HG02642 (cell line): ENCODE results near the gene CELA2B.

Experiments used
- ATAC-seq: cut with Tn5 transposase; IDR thresholded peaks from one replicate; pipeline ENCODE4 v1.9.1; 2021; ENCODE audit warnings: mild to moderate bottlenecking; ENCODE audit not compliant: unreplicated experiment, poor library complexity

The CELA2B gene

GRCh38 chr1:15523104-15524020, 47.5 kb downstream of the CELA2B start:
- ATAC-seq: no peak

- ATAC-seq: no peak
Observed at GRCh38 chr1:15524021-15524282, 48.0 kb downstream of the CELA2B start, which contains the start of gene CASP9. TSS of gene CASP9 (minus strand) at chr1:15524215. CDS start at chr1:15524200, 15 bp downstream.

GRCh38 chr1:15524283-15525049, 48.6 kb downstream of the CELA2B start:
- peak; percentile 54 for ATAC-seq

- peak; percentile 0 for ATAC-seq
Observed at GRCh38 chr1:15525050-15526020, 49.4 kb downstream of the CELA2B start.

- ATAC-seq: no peak
Observed at GRCh38 chr1:15526021-15526489, 50.2 kb downstream of the CELA2B start.

- ATAC-seq: peak; percentile 61
Observed at GRCh38 chr1:15526490-15527339, 50.8 kb downstream of the CELA2B start, which contains the start of gene DNAJC16. TSS of gene DNAJC16 (plus strand) at chr1:15526848. CDS start at chr1:15529106, 2,258 bp downstream.

- no peak for ATAC-seq
Observed at GRCh38 chr1:15531003-15531402, 55.1 kb downstream of the CELA2B start.

GRCh38 chr1:15531682-15532081, 55.8 kb downstream of the CELA2B start:
- no peak for ATAC-seq

- no peak for ATAC-seq
Observed at GRCh38 chr1:15538771-15539170, 62.9 kb downstream of the CELA2B start.

GRCh38 chr1:15540186-15540585, 64.3 kb downstream of the CELA2B start:
- no peak for ATAC-seq
